Esophagus squamous epithelium (tissue), 5 donors: ENCODE data around the gene WDR36. TPM values are rescaled to one million over a fixed set of nuclear protein-coding genes. Genes with fewer than 3 reads are reported as not detected.
"Not testable (repeated sequence)": the region's sequence is repeated elsewhere in the genome, so short reads cannot be mapped to it uniquely, and the experiment has no call there.

Source experiments
- DNase-seq: peaks from one replicate; lab custom pipeline; 2025; lab: John Stamatoyannopoulos, UW
- H3K27ac ChIP-seq, 4 donors: fragments of 200-600 bp; sonication (generic); one replicate each; pipeline ENCODE4 v1.5.1; 2016 to 2019; ENCODE audit warnings: mild to moderate bottlenecking in 1 of 4
- H3K27me3 ChIP-seq, 4 donors: fragments of 200-600 bp; sonication (generic); 1 replicate in 3 of 4; 2 replicates in 1 of 4; pipeline versions ENCODE4 v1.5.1 to v1.6.0; 2017 to 2021; ENCODE audit warnings: antibody characterized with exemption in 1 of 4
- H3K36me3 ChIP-seq, 3 donors: fragments of 200-600 bp; sonication (generic); one replicate each; pipeline ENCODE4 v1.5.1; 2016 to 2019
- H3K4me1 ChIP-seq, 3 donors: fragments of 200-600 bp; sonication (generic); one replicate each; pipeline ENCODE4 v1.5.1; 2017 to 2019
- H3K4me3 ChIP-seq, 4 donors: fragments of 200-600 bp; sonication (generic); 1 replicate in 3 of 4; 2 replicates in 1 of 4; pipeline ENCODE4 v1.5.1; 2016 to 2019; ENCODE audit warnings: mild to moderate bottlenecking in 2 of 4, moderate library complexity in 1 of 4
- H3K9me3 ChIP-seq, 3 donors: fragments of 200-600 bp; sonication (generic); one replicate each; pipeline ENCODE4 v1.5.1; 2016 to 2019
- CTCF ChIP-seq, 6 experiments: fragments of 450-650 bp in 4 of 6; fragments of 200-600 bp in 2 of 6; sonication (generic) in 2 of 6; IDR thresholded peaks; one replicate each; pipeline ENCODE4 v1.5.1; 2016 to 2019; ENCODE audit warnings: antibody characterized with exemption in 6 of 6, mild to moderate bottlenecking in 4 of 6, moderate library complexity in 4 of 6
- POLR2A ChIP-seq, 4 donors: fragments of 450-650 bp; IDR thresholded peaks; one replicate each; pipeline ENCODE4 v1.6.1; 2017; ENCODE audit warnings: antibody characterized with exemption in 4 of 4, mild to moderate bottlenecking in 4 of 4, moderate library complexity in 3 of 4
- WGBS, 2 donors: methylation state at CpG; one replicate each; pipeline ENCODE4 v1.1.5; 2018; 5-methylcytosine and 5-hydroxymethylcytosine counted together
- intact Hi-C: fragments of 100-400 bp; cut with DNase I; formaldehyde crosslinking; loops from one replicate; pipeline ENCODE4 v1.15.0; 2022
- total RNA-seq, 4 donors: library from RNA; depleted of rRNA; stranded (reverse); fragments of >200 nt; gene quantifications; one replicate each; pipeline ENCODE4 v1.1.0, GENCODE V29; 2016
- donor health status: DM: yes; HTN: yes; CAD: no.

WDR36 gene
- total RNA-seq, 4 donors from 2014 or later = 13.7 to 42.5 (median 28.3) TPM

GRCh38 chr5:111135946-111136345, 43.8 kb downstream of the WDR36 start:
- H3K27me3 ChIP-seq = no peaks in the 10 kb centered on the region
- TF ChIP-seq POLR2A (IDR thresholded peaks at IDR 0.05) = no peak
- no peak for TF ChIP-seq CTCF (IDR thresholded peaks at IDR 0.05)
- intact Hi-C loops = no loop called here

GRCh38 chr5:111138096-111138495, 45.9 kb downstream of the WDR36 start:
- H3K27ac ChIP-seq = no peak overlapping the region
- DNase-seq = no peak
- TF ChIP-seq CTCF (IDR thresholded peaks at IDR 0.05) (no peak), POLR2A (IDR thresholded peaks at IDR 0.05) (no peak)
- intact Hi-C loops = no loop called here
- H3K4me3 ChIP-seq = no peak overlapping the region
- H3K9me3 ChIP-seq = no peaks in the 10 kb centered on the region
- no peaks in the 10 kb centered on the region for H3K36me3 ChIP-seq
- WGBS, 2 donors = 69 to 84% methylated on average over 2 of the region's 2 CpGs
- no peaks in the 10 kb centered on the region for H3K4me1 ChIP-seq
- no peaks in the 10 kb centered on the region for H3K27me3 ChIP-seq

More at GRCh38 chr5:111135946-111136345, 43.8 kb downstream of the WDR36 start:
- H3K9me3 ChIP-seq = no peaks in the 10 kb centered on the region
- H3K36me3 ChIP-seq = no peaks in the 10 kb centered on the region
- DNase-seq = no peak
- 43 to 69% methylated on average over 3 to 5 of the region's 5 CpGs for WGBS, 2 donors
- no peaks in the 10 kb centered on the region for H3K4me1 ChIP-seq
- no peak overlapping the region for H3K27ac ChIP-seq
- no peak overlapping the region for H3K4me3 ChIP-seq

- H3K4me1 ChIP-seq, H3K36me3 ChIP-seq, H3K4me3 ChIP-seq, intact Hi-C loops, DNase-seq, H3K27me3 ChIP-seq, H3K9me3 ChIP-seq, H3K27ac ChIP-seq: not testable (repeated sequence)
- WGBS, 2 donors = 57 to 75% methylated on average over 1 of the region's 1 CpG
These were observed 49.3 kb downstream of the WDR36 start for GRCh38 chr5:111141471-111141870.

GRCh38 chr5:111142932-111143331, 50.8 kb downstream of the WDR36 start:
- H3K9me3 ChIP-seq = no peaks in the 10 kb centered on the region
- no peak for DNase-seq
- peaks cover 0 to 8% (median 0%) of the 10 kb centered on the region in 3 donors for H3K4me1 ChIP-seq
- H3K4me3 ChIP-seq = no peak overlapping the region
- H3K36me3 ChIP-seq = no peaks in the 10 kb centered on the region
- H3K27me3 ChIP-seq = no peaks in the 10 kb centered on the region
- intact Hi-C loops = no loop called here
- no peak overlapping the region for H3K27ac ChIP-seq
- 72 to 93% methylated on average over 4 of the region's 4 CpGs for WGBS, 2 donors
- TF ChIP-seq POLR2A (IDR thresholded peaks at IDR 0.05) (no peak), CTCF (IDR thresholded peaks at IDR 0.05) (no peak)

- H3K4me1 ChIP-seq = peaks cover 0 to 8% (median 0%) of the 10 kb centered on the region in 3 donors
- no peaks in the 10 kb centered on the region for H3K27me3 ChIP-seq
- H3K4me3 ChIP-seq = no peak overlapping the region
- no peak for DNase-seq
- H3K9me3 ChIP-seq = no peaks in the 10 kb centered on the region
- no peaks in the 10 kb centered on the region for H3K36me3 ChIP-seq
- intact Hi-C loops = no loop called here
- WGBS, 2 donors = 21 to 32% methylated on average over 3 to 5 of the region's 5 CpGs
- H3K27ac ChIP-seq = no peak overlapping the region
- TF ChIP-seq CTCF (IDR thresholded peaks at IDR 0.05) (no peak), POLR2A (IDR thresholded peaks at IDR 0.05) (no peak)
These were observed 51.8 kb downstream of the WDR36 start for GRCh38 chr5:111143910-111144309.
